Effector CD8-positive, alpha-beta T cell (primary cell): ENCODE results near the gene ZNF536.

Source experiments
- DNase-seq: peaks from one replicate; lab custom pipeline; 2025; lab: John Stamatoyannopoulos, UW

Gene ZNF536

DNA sequence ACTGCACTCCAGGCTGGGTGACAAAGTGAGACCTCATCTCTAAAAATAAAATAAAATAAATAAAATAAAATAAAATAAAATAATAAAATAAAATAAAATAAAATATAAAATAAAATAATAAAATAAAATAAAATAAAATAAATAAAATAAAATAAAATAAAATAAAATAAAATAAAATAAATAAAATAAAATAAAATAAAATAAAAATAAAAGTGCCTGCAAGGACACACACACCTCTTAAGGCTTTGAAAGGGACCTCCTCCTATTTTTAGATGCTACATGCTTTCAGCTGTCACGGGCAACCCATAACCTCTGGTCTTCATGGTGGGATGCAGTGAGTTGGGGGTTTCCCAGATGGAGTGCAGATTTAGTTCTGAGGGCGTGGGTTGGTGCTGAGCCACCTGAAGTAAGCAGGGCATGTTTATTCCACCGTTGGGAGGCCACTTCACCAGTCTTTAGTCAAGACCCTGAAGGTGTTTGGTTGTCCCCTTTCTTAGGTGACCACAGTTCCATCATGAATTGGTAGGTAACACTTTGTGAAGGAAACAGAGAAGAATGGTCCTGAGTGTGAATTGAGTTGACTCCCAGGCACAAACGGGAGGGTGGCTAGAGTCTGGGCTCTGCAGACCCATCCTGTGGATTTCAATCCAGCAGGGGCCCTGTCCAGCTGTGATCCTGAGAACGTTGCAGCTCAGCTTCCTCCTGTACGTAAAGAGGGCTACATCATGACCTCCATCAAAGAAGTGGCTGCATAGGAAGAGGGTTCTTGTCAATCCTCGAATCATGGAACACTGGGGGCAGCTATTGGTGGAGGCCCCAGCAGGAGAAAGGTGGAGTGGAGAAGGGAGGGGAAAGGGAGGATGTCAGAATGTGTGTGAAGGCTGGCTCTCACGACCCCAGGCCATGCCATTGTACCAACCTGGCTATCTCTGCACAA lies 234.2 kb downstream of the ZNF536 start:
- no peak for DNase-seq
